ENCODE data around the gene JAM2. TPM values are rescaled to one million over a fixed set of nuclear protein-coding genes. Genes with fewer than 3 reads are reported as not detected.

JAM2 gene
- total and polyA plus RNA-seq, 11 donors = 12.5 to 55.7 (median 19.2) TPM

DNA sequence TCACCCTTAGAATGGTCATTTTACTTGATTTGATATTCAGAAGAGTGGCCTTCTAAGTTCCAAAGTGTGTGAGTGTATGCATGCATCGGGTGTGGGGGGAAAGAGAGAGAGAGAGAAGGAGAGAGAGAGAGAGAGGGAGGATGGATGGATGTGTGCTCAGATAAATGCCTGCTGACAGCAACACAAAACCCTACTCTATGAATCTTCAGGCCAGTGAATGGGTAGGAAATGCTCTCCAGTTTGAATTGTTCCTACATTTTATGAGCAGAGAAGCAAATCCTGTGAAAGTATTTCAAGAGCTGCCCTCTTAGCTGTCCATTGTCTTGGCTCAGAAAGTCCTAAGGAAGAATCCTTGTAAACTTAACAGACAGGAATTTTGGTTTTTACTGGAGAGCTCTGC is 7.4 kb downstream of the JAM2 start:
- ATAC-seq = no peak
- Histone ChIP-seq H3K36me3 (peaks cover 0 to 22% (median 0%) of the 10 kb centered on the region in 9 donors), H3K4me1 (peaks cover 0 to 14% (median 5%) of the 10 kb centered on the region in 12 donors), H3K4me3 (no peak overlapping the region), H3K27me3 (no peaks in the 10 kb centered on the region), H3K9me3 (no peaks in the 10 kb centered on the region), H3K27ac (no peak overlapping the region)
- 61 to 70% (median 66%) methylated on average over 1 of the region's 1 CpG for WGBS, 4 donors
- no peak for DNase-seq
- TF ChIP-seq, protein P1, sequence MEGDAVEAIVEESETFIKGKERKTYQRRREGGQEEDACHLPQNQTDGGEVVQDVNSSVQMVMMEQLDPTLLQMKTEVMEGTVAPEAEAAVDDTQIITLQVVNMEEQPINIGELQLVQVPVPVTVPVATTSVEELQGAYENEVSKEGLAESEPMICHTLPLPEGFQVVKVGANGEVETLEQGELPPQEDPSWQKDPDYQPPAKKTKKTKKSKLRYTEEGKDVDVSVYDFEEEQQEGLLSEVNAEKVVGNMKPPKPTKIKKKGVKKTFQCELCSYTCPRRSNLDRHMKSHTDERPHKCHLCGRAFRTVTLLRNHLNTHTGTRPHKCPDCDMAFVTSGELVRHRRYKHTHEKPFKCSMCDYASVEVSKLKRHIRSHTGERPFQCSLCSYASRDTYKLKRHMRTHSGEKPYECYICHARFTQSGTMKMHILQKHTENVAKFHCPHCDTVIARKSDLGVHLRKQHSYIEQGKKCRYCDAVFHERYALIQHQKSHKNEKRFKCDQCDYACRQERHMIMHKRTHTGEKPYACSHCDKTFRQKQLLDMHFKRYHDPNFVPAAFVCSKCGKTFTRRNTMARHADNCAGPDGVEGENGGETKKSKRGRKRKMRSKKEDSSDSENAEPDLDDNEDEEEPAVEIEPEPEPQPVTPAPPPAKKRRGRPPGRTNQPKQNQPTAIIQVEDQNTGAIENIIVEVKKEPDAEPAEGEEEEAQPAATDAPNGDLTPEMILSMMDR (IDR thresholded peaks at IDR 0.05) = no peak
- TF ChIP-seq POLR2A (IDR thresholded peaks at IDR 0.05) = no peak
- intact Hi-C loops (cut with DNase I) = loop anchor here in 3 of 10 donors (10.0 kb wide), 1 partner anchor 58 kb away; no protein-coding TSS in a partner anchor

DNA sequence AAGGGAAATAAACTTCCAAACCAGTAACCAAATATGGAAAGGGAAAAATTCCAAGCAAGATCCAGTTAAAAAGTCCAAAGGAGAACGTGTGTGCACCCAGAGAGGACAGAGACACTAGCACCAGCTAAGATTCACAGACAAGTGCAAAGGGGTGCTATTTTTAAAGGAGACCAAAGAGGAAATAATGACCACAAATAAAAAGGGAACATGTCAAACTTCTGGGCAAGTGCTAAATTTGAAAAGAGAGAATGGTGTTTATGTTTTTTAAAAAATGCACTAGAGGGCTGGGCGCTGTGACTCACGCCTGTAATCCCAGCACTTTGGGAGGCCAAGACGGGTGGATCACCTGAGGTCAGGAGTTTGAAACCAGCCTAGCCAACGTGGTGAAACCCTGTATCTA is 8.6 kb downstream of the JAM2 start:
- TF ChIP-seq, protein P1 (IDR thresholded peaks at IDR 0.05) = no peak
- no peak for TF ChIP-seq POLR2A (IDR thresholded peaks at IDR 0.05)
- H3K36me3 ChIP-seq = peaks cover 0 to 18% (median 0%) of the 10 kb centered on the region in 9 donors
- ATAC-seq (no peak), DNase-seq (no peak)
- H3K4me3 ChIP-seq = no peak overlapping the region
- peaks cover 0 to 14% (median 3%) of the 10 kb centered on the region in 12 donors for H3K4me1 ChIP-seq
- no peaks in the 10 kb centered on the region for H3K27me3 ChIP-seq
- WGBS, 4 donors = 80 to 84% (median 82%) methylated on average over 5 of the region's 5 CpGs
- intact Hi-C loops (cut with DNase I) = loop anchor here in 3 of 10 donors (10.0 kb wide), 1 partner anchor 57 kb away; no protein-coding TSS in a partner anchor
- H3K27ac ChIP-seq = no peak overlapping the region
- H3K9me3 ChIP-seq = no peaks in the 10 kb centered on the region

DNA sequence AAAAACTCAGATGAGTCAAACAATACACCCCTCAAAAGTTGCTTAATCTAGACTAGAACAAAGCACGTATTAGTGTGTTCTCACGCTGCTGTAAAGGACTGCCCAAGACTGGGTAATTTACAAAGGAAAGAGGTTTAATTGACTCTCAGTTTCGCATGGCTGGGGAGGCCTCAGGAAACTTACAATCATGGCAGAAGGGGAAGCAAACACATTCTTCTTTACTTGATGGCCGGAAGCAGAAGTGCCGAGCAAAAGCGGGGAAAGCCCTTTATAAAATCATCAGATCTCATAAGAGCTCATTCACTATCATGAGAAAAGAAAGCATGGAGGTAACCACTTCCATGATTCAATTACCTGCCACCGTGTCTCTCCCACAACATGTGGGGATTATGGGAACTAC is 10.1 kb downstream of the JAM2 start:
- ATAC-seq (no peak), DNase-seq (no peak)
- WGBS, 4 donors = 76 to 91% (median 85%) methylated on average over 7 of the region's 7 CpGs
- no peak overlapping the region for H3K27ac ChIP-seq
- H3K4me1 ChIP-seq = peaks cover 0 to 14% (median 1%) of the 10 kb centered on the region in 12 donors
- intact Hi-C loops (cut with DNase I) = loop anchor here in 3 of 10 donors (10.0 kb wide), 1 partner anchor 56 kb away; no protein-coding TSS in a partner anchor
- no peak for TF ChIP-seq POLR2A (IDR thresholded peaks at IDR 0.05)
- TF ChIP-seq, protein P1 (IDR thresholded peaks at IDR 0.05) = no peak
- H3K4me3 ChIP-seq = no peak overlapping the region
- peaks cover 0 to 8% (median 0%) of the 10 kb centered on the region in 9 donors for H3K36me3 ChIP-seq
- no peaks in the 10 kb centered on the region for H3K27me3 ChIP-seq
- peaks cover 0 to 3% (median 0%) of the 10 kb centered on the region in 12 donors for H3K9me3 ChIP-seq

DNA sequence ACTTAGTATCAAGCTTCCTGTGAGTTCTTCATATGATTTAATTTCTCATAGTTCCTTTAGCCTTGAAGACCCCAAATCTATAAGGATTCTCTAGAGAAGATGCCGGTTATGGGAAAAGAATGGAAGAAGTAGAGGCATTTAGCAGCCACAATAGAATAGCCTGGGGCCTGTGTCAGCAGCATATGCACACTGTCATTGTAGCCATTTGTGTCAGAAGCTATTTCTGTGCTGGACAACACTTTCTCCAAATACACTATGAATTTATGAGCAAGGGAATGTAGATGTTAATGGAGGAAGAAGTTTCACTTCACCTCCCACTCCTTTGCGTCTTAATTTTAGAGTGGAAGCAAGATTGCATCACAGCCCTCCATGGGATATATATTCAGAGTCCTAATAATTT is 17.4 kb downstream of the JAM2 start:
- H3K4me1 ChIP-seq = peaks cover 0 to 13% (median 0%) of the 10 kb centered on the region in 12 donors
- intact Hi-C loops (cut with DNase I) = loop anchor here in 1 of 10 donors (10.0 kb wide), 1 partner anchor 48 kb away; no protein-coding TSS in a partner anchor
- 87 to 98% (median 93%) methylated on average over 2 of the region's 2 CpGs for WGBS, 4 donors
- no peak overlapping the region for H3K4me3 ChIP-seq
- no peaks in the 10 kb centered on the region for H3K27me3 ChIP-seq
- ATAC-seq = no peak
- H3K9me3 ChIP-seq = peaks cover 0 to 11% (median 0%) of the 10 kb centered on the region in 12 donors
- no peaks in the 10 kb centered on the region for H3K36me3 ChIP-seq
- DNase-seq = no peak
- TF ChIP-seq, protein P1 (IDR thresholded peaks at IDR 0.05) = no peak
- TF ChIP-seq POLR2A (IDR thresholded peaks at IDR 0.05) = no peak
- H3K27ac ChIP-seq = no peak overlapping the region

Data from heart left ventricle (tissue), 16 donors.